Measurements from ENCODE around the gene CEL. TPM values are rescaled to one million over a fixed set of nuclear protein-coding genes. Genes with fewer than 3 reads are reported as not detected.
A peak's percentile ranks its signal among the peaks of the same experiment; 100 is the strongest.
"Not testable (repeated sequence)": the region's sequence is repeated elsewhere in the genome, so short reads cannot be mapped to it uniquely, and the experiment has no call there.

The CEL gene
- total RNA-seq, 1 donor from 2014 or later = 3.5 TPM

DNA sequence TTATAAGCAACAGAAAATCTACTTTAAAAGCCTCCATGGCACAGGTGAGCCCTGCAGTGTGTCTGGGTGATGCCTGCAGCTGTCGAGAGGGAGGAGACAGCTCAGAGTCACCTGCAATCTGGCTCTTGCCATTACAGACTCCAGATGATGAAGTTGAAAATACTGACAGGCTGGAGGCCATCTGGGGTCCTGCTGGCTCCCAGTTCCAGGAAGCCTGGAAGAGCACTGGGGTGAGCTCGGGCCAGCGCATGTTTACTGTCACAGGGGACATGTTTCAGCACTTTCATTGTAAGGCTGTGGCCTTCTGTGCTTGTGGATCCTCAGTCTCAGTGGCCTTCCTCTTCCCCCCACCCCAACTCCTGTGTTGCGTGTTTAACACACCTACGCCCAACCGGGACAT is 28.4 kb downstream of the CEL start:
- TF ChIP-seq, protein P1, sequence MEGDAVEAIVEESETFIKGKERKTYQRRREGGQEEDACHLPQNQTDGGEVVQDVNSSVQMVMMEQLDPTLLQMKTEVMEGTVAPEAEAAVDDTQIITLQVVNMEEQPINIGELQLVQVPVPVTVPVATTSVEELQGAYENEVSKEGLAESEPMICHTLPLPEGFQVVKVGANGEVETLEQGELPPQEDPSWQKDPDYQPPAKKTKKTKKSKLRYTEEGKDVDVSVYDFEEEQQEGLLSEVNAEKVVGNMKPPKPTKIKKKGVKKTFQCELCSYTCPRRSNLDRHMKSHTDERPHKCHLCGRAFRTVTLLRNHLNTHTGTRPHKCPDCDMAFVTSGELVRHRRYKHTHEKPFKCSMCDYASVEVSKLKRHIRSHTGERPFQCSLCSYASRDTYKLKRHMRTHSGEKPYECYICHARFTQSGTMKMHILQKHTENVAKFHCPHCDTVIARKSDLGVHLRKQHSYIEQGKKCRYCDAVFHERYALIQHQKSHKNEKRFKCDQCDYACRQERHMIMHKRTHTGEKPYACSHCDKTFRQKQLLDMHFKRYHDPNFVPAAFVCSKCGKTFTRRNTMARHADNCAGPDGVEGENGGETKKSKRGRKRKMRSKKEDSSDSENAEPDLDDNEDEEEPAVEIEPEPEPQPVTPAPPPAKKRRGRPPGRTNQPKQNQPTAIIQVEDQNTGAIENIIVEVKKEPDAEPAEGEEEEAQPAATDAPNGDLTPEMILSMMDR (conservative IDR thresholded peaks at IDR 0.05) = no peak
- Mint-ChIP-seq H3K4me3 (no peak overlapping the region), H3K27ac (ENCODE audit: unreplicated experiment) (peak overlapping the region; percentile 70), H3K9me3 (no peaks in the 10 kb centered on the region), H3K4me1 (no peaks in the 10 kb centered on the region), H3K36me3 (ENCODE audit: low read depth) (peaks cover 4% of the 10 kb centered on the region), H3K27me3 (ENCODE audit: low read depth) (no peaks in the 10 kb centered on the region)
- no peak for DNase-seq (ENCODE audit: low read depth, low spot score)

DNA sequence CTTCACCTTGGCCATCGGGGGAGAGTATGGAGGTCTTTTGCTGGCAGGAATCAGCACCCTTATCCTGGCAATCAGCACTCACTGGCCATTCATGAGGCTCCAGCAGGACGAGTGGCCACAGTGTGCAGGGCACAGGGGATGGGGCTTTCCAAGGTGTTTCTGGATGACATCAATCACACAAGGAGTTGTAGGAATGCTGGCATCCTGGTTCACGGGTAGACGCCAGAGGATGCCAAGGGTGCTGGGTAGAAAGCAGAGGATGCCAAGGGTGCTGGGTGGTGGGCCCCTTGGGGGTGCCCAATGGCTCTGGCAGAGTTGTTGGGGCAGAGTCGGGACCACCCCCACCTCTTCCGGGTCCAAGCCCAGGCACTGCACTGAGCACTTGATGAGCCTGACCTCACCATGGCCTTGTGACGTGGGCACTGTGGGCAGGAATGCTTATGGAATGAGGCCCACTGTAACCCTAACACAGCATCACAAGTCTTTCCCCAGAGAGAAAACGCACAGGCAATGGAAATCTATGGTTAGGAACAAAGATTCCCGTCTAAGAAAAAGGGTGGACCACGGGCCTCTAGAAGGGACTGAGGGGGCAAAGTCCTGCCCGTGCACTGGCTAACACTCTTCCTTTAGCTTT is 29.1 kb downstream of the CEL start:
- Mint-ChIP-seq H3K27ac (ENCODE audit: unreplicated experiment) (no peak overlapping the region), H3K9me3 (peaks cover under 1% of the 10 kb centered on the region)

DNA sequence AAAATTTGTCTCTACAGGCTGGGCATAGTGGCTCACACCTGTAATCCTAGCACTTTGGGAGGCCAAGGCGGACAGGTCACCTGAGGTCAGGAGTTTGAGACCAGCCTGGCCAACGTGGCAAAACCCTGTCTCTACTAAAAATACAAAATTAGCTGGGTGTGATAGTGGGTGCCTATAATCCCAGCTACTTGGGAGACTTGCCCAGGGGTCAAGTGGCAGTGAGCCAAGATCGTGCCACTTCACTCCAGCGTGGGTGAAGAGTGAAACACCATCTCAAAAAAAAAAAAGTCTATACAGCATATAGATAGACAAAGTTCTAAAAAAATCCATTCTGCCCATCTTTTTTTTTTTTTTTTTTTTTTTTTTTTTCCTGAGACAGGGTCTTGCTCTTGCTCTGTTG is 32.6 kb downstream of the CEL start:
- not testable (repeated sequence) for H3K27me3 Mint-ChIP-seq (ENCODE audit: low read depth); H3K27ac Mint-ChIP-seq (ENCODE audit: unreplicated experiment); H3K9me3 Mint-ChIP-seq; H3K4me1 Mint-ChIP-seq; H3K4me3 Mint-ChIP-seq; DNase-seq (ENCODE audit: low read depth, low spot score)
- peaks cover 41% of the 10 kb centered on the region for H3K36me3 Mint-ChIP-seq (ENCODE audit: low read depth)

More for the DNA sequence above, 29.1 kb downstream of the CEL start:
- Mint-ChIP-seq H3K27me3 (ENCODE audit: low read depth) (no peaks in the 10 kb centered on the region), H3K4me3 (no peak overlapping the region), H3K36me3 (ENCODE audit: low read depth) (peaks cover 10% of the 10 kb centered on the region), H3K4me1 (no peaks in the 10 kb centered on the region)
- DNase-seq (ENCODE audit: low read depth, low spot score) = no peak
- TF ChIP-seq, protein P1 (conservative IDR thresholded peaks at IDR 0.05) = no peak

DNA sequence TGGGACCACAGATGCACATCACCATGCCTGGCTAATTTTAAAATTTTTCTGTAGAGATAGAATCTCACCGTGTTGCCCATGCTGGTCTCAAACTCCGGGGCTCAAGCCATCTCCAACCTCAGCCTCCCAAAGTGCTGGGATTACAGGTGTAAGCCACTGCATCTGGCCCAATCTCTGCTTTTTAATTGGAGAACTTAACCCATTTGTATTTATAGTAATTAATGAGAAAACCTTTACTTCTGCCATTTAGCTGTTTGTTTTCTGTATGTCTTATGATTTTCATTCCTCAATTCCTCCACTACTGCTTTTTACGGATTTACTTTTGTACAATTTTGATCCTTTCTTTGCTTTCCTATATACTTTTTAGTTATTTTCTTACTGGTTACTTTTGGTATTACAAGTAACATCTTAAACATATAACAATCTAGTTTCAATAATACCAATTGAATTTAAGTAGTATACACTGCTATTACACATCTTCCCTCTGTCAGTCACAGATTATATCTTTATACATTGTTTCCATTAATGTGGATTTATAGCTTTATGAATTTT is 33.1 kb downstream of the CEL start:
- no peaks in the 10 kb centered on the region for H3K4me1 Mint-ChIP-seq
- peaks cover 42% of the 10 kb centered on the region for H3K36me3 Mint-ChIP-seq (ENCODE audit: low read depth)
- TF ChIP-seq, protein P1 (conservative IDR thresholded peaks at IDR 0.05) = peak; percentile 39
- H3K4me3 Mint-ChIP-seq = no peak overlapping the region
- no peak overlapping the region for H3K27ac Mint-ChIP-seq (ENCODE audit: unreplicated experiment)
- peaks cover 8% of the 10 kb centered on the region for H3K9me3 Mint-ChIP-seq
- no peaks in the 10 kb centered on the region for H3K27me3 Mint-ChIP-seq (ENCODE audit: low read depth)
- DNase-seq (ENCODE audit: low read depth, low spot score) = no peak

DNA sequence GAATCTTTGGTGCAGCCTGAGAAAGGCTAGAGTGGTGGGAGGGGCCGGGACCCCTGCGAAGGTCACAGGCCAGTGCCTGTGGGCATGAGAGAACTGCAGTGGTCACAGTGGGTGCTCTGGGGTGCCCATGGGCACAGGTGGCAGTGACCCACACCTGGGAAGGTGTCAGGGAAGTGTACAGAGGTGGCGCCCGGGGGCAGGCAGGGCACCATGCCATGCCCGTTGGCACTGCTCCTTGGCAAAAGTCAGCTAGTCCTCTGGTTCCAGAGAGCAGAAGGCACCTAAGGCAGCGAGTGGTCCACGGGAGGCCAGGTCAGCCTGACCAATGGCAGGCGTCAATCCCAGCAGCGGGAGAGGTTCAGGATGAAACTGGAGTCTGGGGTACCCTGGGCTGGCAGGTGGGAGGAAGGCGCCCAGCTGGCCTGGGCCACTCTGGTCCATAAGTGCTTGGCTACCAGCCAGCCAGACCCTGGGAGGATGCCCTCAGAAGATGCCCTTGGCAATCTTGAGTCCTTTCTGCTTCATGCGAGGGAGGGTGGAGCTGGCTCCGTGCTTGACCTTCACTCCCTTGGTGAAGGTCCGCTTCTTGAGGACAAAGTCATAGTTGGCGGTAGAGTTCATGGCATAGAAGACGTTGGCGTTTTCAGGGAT is 36.4 kb downstream of the CEL start:
- Mint-ChIP-seq H3K4me3 (no peak overlapping the region), H3K9me3 (peaks cover 8% of the 10 kb centered on the region), H3K27ac (ENCODE audit: unreplicated experiment) (no peak overlapping the region), H3K27me3 (ENCODE audit: low read depth) (no peaks in the 10 kb centered on the region), H3K4me1 (no peaks in the 10 kb centered on the region), H3K36me3 (ENCODE audit: low read depth) (peaks cover 49% of the 10 kb centered on the region)
- TF ChIP-seq, protein P1 (conservative IDR thresholded peaks at IDR 0.05) = no peak
- no peak for DNase-seq (ENCODE audit: low read depth, low spot score)

DNA sequence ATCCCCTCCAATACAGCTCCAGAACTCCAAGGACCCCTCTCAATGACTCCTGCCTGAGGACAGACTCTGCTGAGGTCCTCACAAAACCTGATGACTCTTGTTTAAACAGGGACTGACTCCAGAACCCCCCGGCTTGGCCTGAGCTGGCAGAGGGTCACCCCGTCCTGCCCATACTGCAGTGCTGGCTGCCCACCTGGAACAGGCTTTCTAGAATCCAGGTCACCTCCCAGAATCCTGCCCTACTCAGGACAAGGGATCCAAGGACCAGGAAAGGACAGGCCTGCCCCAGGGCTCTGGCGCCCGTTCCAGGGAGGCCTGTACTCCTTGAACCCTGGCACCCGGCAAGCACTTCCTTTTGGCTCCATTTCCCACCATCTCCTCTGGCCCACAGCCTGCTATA is 37.1 kb downstream of the CEL start:
- TF ChIP-seq, protein P1 (conservative IDR thresholded peaks at IDR 0.05) = no peak
- H3K36me3 Mint-ChIP-seq (ENCODE audit: low read depth) = peaks cover 49% of the 10 kb centered on the region
- DNase-seq (ENCODE audit: low read depth, low spot score) = no peak
- H3K4me1 Mint-ChIP-seq = no peaks in the 10 kb centered on the region
- H3K9me3 Mint-ChIP-seq = peaks cover 8% of the 10 kb centered on the region
- no peak overlapping the region for H3K4me3 Mint-ChIP-seq
- no peaks in the 10 kb centered on the region for H3K27me3 Mint-ChIP-seq (ENCODE audit: low read depth)
- H3K27ac Mint-ChIP-seq (ENCODE audit: unreplicated experiment) = no peak overlapping the region

All from neural crest cell (in vitro differentiated cells).